ENCODE data around the gene USP40.

Gene USP40

GRCh38 chr2:233460726-233461441, 105.7 kb downstream of the USP40 start:
- Histone ChIP-seq H3K4me3 (no peak overlapping the region), H3K27me3 (ENCODE audit: low read depth) (no peaks in the 10 kb centered on the region), H3K36me3 (replicated peaks) (peaks cover 53% of the 10 kb centered on the region), H3K9me3 (no peaks in the 10 kb centered on the region), H3K4me1 (no peaks in the 10 kb centered on the region)
- in situ Hi-C loops (cut with MboI; ENCODE audit: low sequenced_read_pairs) = no loop called here
- DNase-seq (ENCODE audit: low spot score in 2 of 2) = no peak

GRCh38 chr2:233459426-233459825, 107.2 kb downstream of the USP40 start:
- Histone ChIP-seq H3K9me3 (no peaks in the 10 kb centered on the region), H3K27me3 (ENCODE audit: low read depth) (no peaks in the 10 kb centered on the region), H3K36me3 (replicated peaks) (peaks cover 58% of the 10 kb centered on the region), H3K4me3 (no peak overlapping the region), H3K4me1 (no peaks in the 10 kb centered on the region)
- in situ Hi-C loops (cut with MboI; ENCODE audit: low sequenced_read_pairs) = no loop called here
- no peak for DNase-seq (ENCODE audit: low spot score in 2 of 2)

- peaks cover 57% of the 10 kb centered on the region for H3K36me3 ChIP-seq (replicated peaks)
- no peaks in the 10 kb centered on the region for H3K27me3 ChIP-seq (ENCODE audit: low read depth)
- no peak overlapping the region for H3K4me3 ChIP-seq
- no peaks in the 10 kb centered on the region for H3K9me3 ChIP-seq
- H3K4me1 ChIP-seq = no peaks in the 10 kb centered on the region
- in situ Hi-C loops (cut with MboI; ENCODE audit: low sequenced_read_pairs) = no loop called here
- DNase-seq (ENCODE audit: low spot score in 2 of 2) = no peak
Measured at GRCh38 chr2:233458826-233459225, 107.8 kb downstream of the USP40 start.

DNA sequence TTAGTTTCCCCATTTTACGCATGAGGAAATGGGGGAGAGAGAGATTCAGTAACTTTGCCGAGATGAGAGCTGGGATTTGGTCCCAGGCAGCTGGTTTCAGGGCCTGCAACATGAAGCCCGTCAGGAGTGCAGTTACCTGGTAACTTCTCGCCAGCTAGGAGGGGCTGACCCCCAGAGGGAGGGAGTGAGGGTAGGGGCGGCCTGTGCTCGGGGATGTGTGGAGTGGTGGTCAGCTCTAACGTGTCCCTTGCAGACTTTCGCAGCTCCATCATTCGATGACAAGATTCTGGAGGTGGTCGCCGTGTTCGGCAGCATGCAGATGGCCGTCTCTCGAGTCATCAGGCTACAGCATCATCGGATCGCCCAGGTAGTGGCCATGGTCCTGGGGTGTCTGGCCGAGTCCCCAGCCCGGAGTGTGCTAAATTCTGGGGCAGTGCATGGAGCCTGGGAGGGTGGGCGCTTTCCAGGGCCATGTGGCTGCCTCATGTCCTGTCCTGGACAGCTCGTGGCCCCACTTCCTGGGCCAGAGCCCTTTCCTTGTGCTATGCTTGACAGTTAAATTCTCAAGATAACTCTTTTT, 108.5 kb downstream of the USP40 start:
- H3K4me3 ChIP-seq = no peak overlapping the region
- DNase-seq (ENCODE audit: low spot score in 2 of 2) = no peak
- H3K36me3 ChIP-seq (replicated peaks) = peaks cover 57% of the 10 kb centered on the region
- no peaks in the 10 kb centered on the region for H3K4me1 ChIP-seq
- in situ Hi-C loops (cut with MboI; ENCODE audit: low sequenced_read_pairs) = no loop called here
- no peaks in the 10 kb centered on the region for H3K27me3 ChIP-seq (ENCODE audit: low read depth)
- H3K9me3 ChIP-seq = no peaks in the 10 kb centered on the region

DNA sequence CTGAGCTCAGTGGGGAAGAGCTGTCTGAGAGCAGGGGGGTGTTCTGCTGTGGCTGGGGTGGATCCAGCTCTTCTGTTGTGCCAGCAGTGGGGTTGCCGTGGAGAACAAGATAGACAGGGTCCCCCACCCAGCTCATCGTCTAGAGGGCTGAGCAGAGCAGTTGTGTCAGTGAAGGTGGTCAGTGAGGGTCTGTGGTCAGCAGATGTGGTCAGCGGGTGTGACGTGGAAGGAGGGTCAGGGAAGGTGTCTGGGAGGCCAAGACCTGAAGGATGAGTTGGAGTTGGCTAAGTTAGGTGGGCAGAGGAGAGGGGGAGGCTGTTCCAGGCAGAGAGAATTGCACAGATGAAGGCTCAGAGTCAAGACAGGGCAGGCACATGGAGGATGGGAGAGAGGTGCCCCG, 109.2 kb downstream of the USP40 start:
- no peaks in the 10 kb centered on the region for H3K4me1 ChIP-seq
- H3K9me3 ChIP-seq = no peaks in the 10 kb centered on the region
- in situ Hi-C loops (cut with MboI; ENCODE audit: low sequenced_read_pairs) = no loop called here
- H3K36me3 ChIP-seq (replicated peaks) = peaks cover 51% of the 10 kb centered on the region
- no peaks in the 10 kb centered on the region for H3K27me3 ChIP-seq (ENCODE audit: low read depth)
- H3K4me3 ChIP-seq = no peak overlapping the region
- DNase-seq (ENCODE audit: low spot score in 2 of 2) = no peak

GRCh38 chr2:233456934-233457333, 109.6 kb downstream of the USP40 start:
- Histone ChIP-seq H3K9me3 (no peaks in the 10 kb centered on the region), H3K4me3 (no peak overlapping the region), H3K36me3 (replicated peaks) (peaks cover 51% of the 10 kb centered on the region), H3K27me3 (ENCODE audit: low read depth) (no peaks in the 10 kb centered on the region), H3K4me1 (no peaks in the 10 kb centered on the region)
- DNase-seq (ENCODE audit: low spot score in 2 of 2) = no peak
- in situ Hi-C loops (cut with MboI; ENCODE audit: low sequenced_read_pairs) = no loop called here

DNA sequence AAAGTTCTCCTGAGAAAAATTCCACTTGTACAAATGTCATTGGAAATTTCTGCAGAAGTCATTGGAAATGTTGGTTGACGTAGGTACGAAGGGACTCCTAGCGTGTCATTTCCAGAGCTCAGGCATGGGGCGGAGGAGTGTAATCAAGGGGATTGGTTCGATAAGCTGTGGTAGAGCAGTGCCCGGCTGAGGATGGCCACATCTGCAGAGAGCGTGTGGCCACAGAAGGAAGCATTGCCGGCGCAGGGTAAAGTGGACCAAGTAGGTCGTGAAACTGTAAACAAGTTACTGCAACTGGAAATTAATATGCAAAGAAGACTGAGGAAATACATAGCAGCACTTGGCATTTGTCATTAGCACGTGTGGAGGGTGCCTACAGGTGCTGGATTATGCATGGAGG, 110.5 kb downstream of the USP40 start:
- Histone ChIP-seq H3K4me1 (no peaks in the 10 kb centered on the region), H3K4me3 (no peak overlapping the region), H3K27me3 (ENCODE audit: low read depth) (no peaks in the 10 kb centered on the region), H3K36me3 (replicated peaks) (peaks cover 51% of the 10 kb centered on the region), H3K9me3 (no peaks in the 10 kb centered on the region)
- no peak for DNase-seq (ENCODE audit: low spot score in 2 of 2)
- in situ Hi-C loops (cut with MboI; ENCODE audit: low sequenced_read_pairs) = no loop called here

DNA sequence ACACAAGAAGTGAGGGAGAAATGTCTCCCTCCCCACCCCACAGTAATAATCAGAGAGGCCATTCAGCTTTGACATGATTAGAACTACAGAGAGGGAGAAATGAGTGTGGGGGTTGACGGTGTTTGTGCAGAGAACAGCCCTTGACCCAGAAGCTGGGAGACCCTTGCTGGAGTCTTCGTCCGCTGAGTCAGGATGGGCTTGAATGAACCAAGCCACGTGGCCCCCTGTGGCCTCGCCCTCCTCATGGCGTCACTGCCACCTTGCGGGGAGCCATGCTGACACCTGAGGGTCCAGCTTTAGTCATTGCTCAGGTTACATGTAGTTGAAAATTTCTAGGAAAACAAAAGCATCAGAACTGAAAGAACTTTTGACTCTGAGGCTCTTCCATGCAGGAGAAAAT, 111.1 kb downstream of the USP40 start:
- peaks cover 54% of the 10 kb centered on the region for H3K36me3 ChIP-seq (replicated peaks)
- H3K9me3 ChIP-seq = no peaks in the 10 kb centered on the region

GRCh38 chr2:233455006-233455405, 111.6 kb downstream of the USP40 start:
- in situ Hi-C loops (cut with MboI; ENCODE audit: low sequenced_read_pairs) = no loop called here
- Histone ChIP-seq H3K9me3 (no peaks in the 10 kb centered on the region), H3K4me3 (no peak overlapping the region), H3K4me1 (no peaks in the 10 kb centered on the region), H3K36me3 (replicated peaks) (peaks cover 55% of the 10 kb centered on the region), H3K27me3 (ENCODE audit: low read depth) (no peaks in the 10 kb centered on the region)
- DNase-seq (ENCODE audit: low spot score in 2 of 2) = no peak

More for the DNA sequence above, 111.1 kb downstream of the USP40 start:
- Histone ChIP-seq H3K4me1 (no peaks in the 10 kb centered on the region), H3K4me3 (no peak overlapping the region), H3K27me3 (ENCODE audit: low read depth) (no peaks in the 10 kb centered on the region)
- in situ Hi-C loops (cut with MboI; ENCODE audit: low sequenced_read_pairs) = no loop called here
- DNase-seq (ENCODE audit: low spot score in 2 of 2) = no peak

- Histone ChIP-seq H3K27me3 (ENCODE audit: low read depth) (no peaks in the 10 kb centered on the region), H3K36me3 (replicated peaks) (peaks cover 62% of the 10 kb centered on the region), H3K9me3 (no peaks in the 10 kb centered on the region), H3K4me3 (no peak overlapping the region), H3K4me1 (no peaks in the 10 kb centered on the region)
- no peak for DNase-seq (ENCODE audit: low spot score in 2 of 2)
- in situ Hi-C loops (cut with MboI; ENCODE audit: low sequenced_read_pairs) = no loop called here
Measured at GRCh38 chr2:233453916-233454315, 112.7 kb downstream of the USP40 start.

- in situ Hi-C loops (cut with MboI; ENCODE audit: low sequenced_read_pairs) = no loop called here
- no peak overlapping the region for H3K4me3 ChIP-seq
- DNase-seq (ENCODE audit: low spot score in 2 of 2) = no peak
- H3K36me3 ChIP-seq (replicated peaks) = peaks cover 61% of the 10 kb centered on the region
- H3K4me1 ChIP-seq = peaks cover 2% of the 10 kb centered on the region
- H3K9me3 ChIP-seq = no peaks in the 10 kb centered on the region
- no peaks in the 10 kb centered on the region for H3K27me3 ChIP-seq (ENCODE audit: low read depth)
Measured at GRCh38 chr2:233453111-233453915, 113.3 kb downstream of the USP40 start.

DNA sequence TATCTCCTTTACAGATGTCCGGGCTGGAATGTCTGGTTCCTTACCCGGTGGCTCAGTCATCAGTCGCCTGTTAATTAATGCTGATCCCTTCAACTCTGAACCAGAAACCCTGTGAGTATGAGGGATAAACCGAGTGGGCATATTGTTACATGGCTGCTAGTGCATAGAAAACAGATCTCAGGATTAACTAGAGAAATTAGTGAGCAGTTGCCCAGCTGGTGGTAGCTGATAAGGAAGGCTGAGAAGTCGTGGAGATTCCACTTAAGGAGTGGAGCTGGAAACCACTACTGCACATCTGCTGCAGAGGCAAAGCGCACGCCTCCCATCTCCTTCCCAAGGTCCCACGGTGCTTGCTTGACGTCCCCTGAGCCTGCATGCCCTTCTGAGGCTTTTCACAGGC, 114.6 kb downstream of the USP40 start:
- peaks cover 64% of the 10 kb centered on the region for H3K36me3 ChIP-seq (replicated peaks)
- no peaks in the 10 kb centered on the region for H3K9me3 ChIP-seq
- peaks cover 3% of the 10 kb centered on the region for H3K4me1 ChIP-seq
- in situ Hi-C loops (cut with MboI; ENCODE audit: low sequenced_read_pairs) = no loop called here
- no peak overlapping the region for H3K4me3 ChIP-seq
- no peaks in the 10 kb centered on the region for H3K27me3 ChIP-seq (ENCODE audit: low read depth)
- DNase-seq (ENCODE audit: low spot score in 2 of 2) = no peak

DNA sequence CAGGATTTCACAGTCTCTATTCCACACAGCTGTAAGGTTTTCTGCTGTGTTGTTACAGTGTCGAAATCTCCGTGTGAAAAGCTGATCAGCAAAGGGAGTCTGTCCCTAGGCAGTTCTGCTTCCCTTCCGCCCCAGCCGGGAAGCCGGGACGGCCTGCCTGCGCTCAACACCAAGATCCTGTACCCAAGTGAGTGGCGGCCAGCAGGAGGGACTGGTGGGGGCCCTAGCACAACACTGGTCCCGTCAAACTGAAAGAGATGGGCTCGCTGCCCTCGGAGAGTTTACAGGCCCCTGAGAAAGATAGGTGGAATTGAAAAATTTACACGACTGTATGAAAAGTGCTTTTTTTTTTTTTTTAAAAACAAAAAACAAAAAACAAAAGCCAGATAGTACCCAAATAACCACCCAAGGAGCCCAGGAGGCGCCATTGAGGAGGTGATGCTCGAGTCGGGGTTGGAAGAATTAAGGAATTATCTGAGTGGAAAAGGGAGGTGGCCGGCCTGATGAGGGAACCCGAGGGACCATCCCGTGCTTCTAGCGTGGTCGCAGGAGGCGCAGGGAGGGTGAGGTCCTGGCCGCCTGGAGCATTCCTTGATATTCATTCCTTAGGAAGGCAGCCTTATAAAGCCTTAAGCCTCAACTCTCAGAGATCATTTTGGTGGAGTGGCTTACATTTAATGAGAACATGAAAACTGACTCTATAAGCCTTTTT, 115.6 kb downstream of the USP40 start:
- H3K9me3 ChIP-seq = no peaks in the 10 kb centered on the region
- H3K27me3 ChIP-seq (ENCODE audit: low read depth) = no peaks in the 10 kb centered on the region
- in situ Hi-C loops (cut with MboI; ENCODE audit: low sequenced_read_pairs) = no loop called here
- H3K4me3 ChIP-seq = no peak overlapping the region
- no peak for DNase-seq (ENCODE audit: low spot score in 2 of 2)
- peaks cover 56% of the 10 kb centered on the region for H3K36me3 ChIP-seq (replicated peaks)
- peaks cover 3% of the 10 kb centered on the region for H3K4me1 ChIP-seq
